SK-N-SH treated with all-trans-retinoic acid at 6 μM for 48 hours (cell line): Measurements from ENCODE around the gene IPO5.

Experiments
- ATAC-seq: fragments of 200-7000 bp; cut with Tn5 transposase; 3 replicates; pipeline ENCODE4 v1.9.1; 2020; ENCODE audit warnings: mild to moderate bottlenecking, moderate library complexity
- ARNTL ChIP-seq: fragments of 450-650 bp; formaldehyde crosslinking; IDR thresholded peaks from 2 replicates; pipeline ENCODE4 v1.5.0; 2020; ENCODE audit warnings: low read depth, mild to moderate bottlenecking, moderate library complexity, borderline replicate concordance
- BACH2 ChIP-seq: fragments of 250-450 bp; sonication (Bioruptor Pico); IDR thresholded peaks from 2 replicates; pipeline ENCODE4 v1.9.0; 2021; ENCODE audit warnings: mild to moderate bottlenecking, borderline replicate concordance
- CREB5 ChIP-seq: fragments of 250-450 bp; sonication (Bioruptor Pico); IDR thresholded peaks from 2 replicates; pipeline ENCODE4 v1.5.1; 2020; ENCODE audit warnings: low read depth, mild to moderate bottlenecking, moderate library complexity
- CSDC2 ChIP-seq: fragments of 250-450 bp; sonication (Bioruptor Pico); IDR thresholded peaks from 2 replicates; pipeline ENCODE4 v1.5.0; 2020; ENCODE audit warnings: mild to moderate bottlenecking, moderate library complexity
- CSRNP3 ChIP-seq: fragments of 250-450 bp; sonication (Bioruptor Pico); IDR thresholded peaks from 2 replicates; pipeline ENCODE4 v1.5.1; 2021; ENCODE audit warnings: mild to moderate bottlenecking, moderate library complexity
- ESRRG ChIP-seq: fragments of 250-450 bp; sonication (Bioruptor Pico); IDR thresholded peaks from 2 replicates; pipeline ENCODE4 v1.6.1; 2021; ENCODE audit warnings: mild to moderate bottlenecking
- GLIS3 ChIP-seq: fragments of 250-450 bp; sonication (Bioruptor Pico); IDR thresholded peaks from 2 replicates; pipeline ENCODE4 v1.5.0; 2020; ENCODE audit warnings: mild to moderate bottlenecking, moderate library complexity
- ISL1 ChIP-seq: fragments of 250-450 bp; sonication (Bioruptor Pico); IDR thresholded peaks from 2 replicates; pipeline ENCODE4 v2.1.2; 2022; ENCODE audit warnings: mild to moderate bottlenecking, moderate library complexity
- OSR1 ChIP-seq: fragments of 250-450 bp; sonication (Bioruptor Pico); IDR thresholded peaks from 2 replicates; pipeline ENCODE4 v1.8.0; 2022; ENCODE audit warnings: moderate library complexity, mild to moderate bottlenecking, inconsistent platforms
- PATZ1 ChIP-seq: fragments of 250-450 bp; sonication (Bioruptor Pico); IDR thresholded peaks from 2 replicates; pipeline ENCODE4 v1.8.0; 2020; ENCODE audit warnings: mild to moderate bottlenecking, moderate library complexity, borderline replicate concordance
- PPARA ChIP-seq: fragments of 250-450 bp; sonication (Bioruptor Pico); IDR thresholded peaks from 2 replicates; pipeline ENCODE4 v1.5.0; 2020; ENCODE audit warnings: mild to moderate bottlenecking, borderline replicate concordance
- RARB ChIP-seq: fragments of 250-450 bp; sonication (Bioruptor Pico); IDR thresholded peaks from 2 replicates; pipeline ENCODE4 v1.8.0; 2021; ENCODE audit warnings: mild to moderate bottlenecking, moderate library complexity
- SNAI2 ChIP-seq: fragments of 250-450 bp; sonication (Bioruptor Pico); IDR thresholded peaks from 2 replicates; pipeline ENCODE4 v1.5.0; 2020; ENCODE audit warnings: mild to moderate bottlenecking, moderate library complexity
- TOX ChIP-seq: fragments of 250-450 bp; sonication (Bioruptor Pico); IDR thresholded peaks from 2 replicates; pipeline ENCODE4 v1.8.0; 2021; ENCODE audit warnings: mild to moderate bottlenecking, moderate library complexity, borderline replicate concordance
- TSHZ2 ChIP-seq: fragments of 250-450 bp; sonication (Bioruptor Pico); IDR thresholded peaks from 2 replicates; pipeline ENCODE4 v1.5.0; 2020; ENCODE audit warnings: mild to moderate bottlenecking, moderate library complexity
- ZC3H10 ChIP-seq: fragments of 250-450 bp; sonication (Bioruptor Pico); IDR thresholded peaks from 2 replicates; pipeline ENCODE4 v1.5.1; 2021; ENCODE audit warnings: mild to moderate bottlenecking, moderate library complexity
- ZFP3 ChIP-seq: fragments of 250-450 bp; sonication (Bioruptor Pico); IDR thresholded peaks from 2 replicates; pipeline ENCODE4 v1.5.0; 2020; ENCODE audit warnings: mild to moderate bottlenecking, moderate library complexity
- ZFP30 ChIP-seq: fragments of 450-650 bp; formaldehyde crosslinking; IDR thresholded peaks from 2 replicates; pipeline ENCODE4 v1.5.0; 2022; ENCODE audit warnings: mild to moderate bottlenecking, moderate library complexity
- ZNF565 ChIP-seq: fragments of 450-650 bp; formaldehyde crosslinking; conservative IDR thresholded peaks from 2 replicates; pipeline ENCODE4 v1.5.0; 2020; ENCODE audit warnings: low read depth, mild to moderate bottlenecking, moderate library complexity
- ZNF70 ChIP-seq: fragments of 450-650 bp; formaldehyde crosslinking; IDR thresholded peaks from 2 replicates; pipeline ENCODE4 v1.5.0; 2020; ENCODE audit warnings: mild to moderate bottlenecking, moderate library complexity
- ZNF8 ChIP-seq: fragments of 450-650 bp; formaldehyde crosslinking; IDR thresholded peaks from 2 replicates; pipeline ENCODE4 v1.5.0; 2020; ENCODE audit warnings: mild to moderate bottlenecking, moderate library complexity

The IPO5 gene

GRCh38 chr13:97928301-97928700 lies 25.2 kb upstream of the IPO5 start:
- no peak for ATAC-seq
- TF ChIP-seq ZNF565 (CRISPR knock-in tag) (no peak), OSR1 (CRISPR knock-in tag) (no peak), ZFP3 (CRISPR knock-in tag) (no peak), ARNTL (CRISPR knock-in tag) (no peak), ZFP30 (CRISPR knock-in tag) (no peak), PPARA (CRISPR knock-in tag) (no peak), SNAI2 (CRISPR knock-in tag) (no peak), GLIS3 (CRISPR knock-in tag) (no peak), TSHZ2 (CRISPR knock-in tag) (no peak), PATZ1 (CRISPR knock-in tag) (no peak), ZNF8 (no peak)

GRCh38 chr13:97932036-97932435 lies 21.4 kb upstream of the IPO5 start:
- no peak for ATAC-seq
- no peak for TF ChIP-seq ISL1 (CRISPR knock-in tag)
- TF ChIP-seq ZFP30 (CRISPR knock-in tag) = no peak
- no peak for TF ChIP-seq CSRNP3 (CRISPR knock-in tag)
- no peak for TF ChIP-seq RARB
- no peak for TF ChIP-seq ESRRG (CRISPR knock-in tag)
- TF ChIP-seq SNAI2 (CRISPR knock-in tag) = no peak
- TF ChIP-seq ARNTL (CRISPR knock-in tag) = no peak
- no peak for TF ChIP-seq TSHZ2 (CRISPR knock-in tag)
- no peak for TF ChIP-seq PPARA (CRISPR knock-in tag)
- TF ChIP-seq BACH2 (CRISPR knock-in tag) = no peak
- no peak for TF ChIP-seq ZFP3 (CRISPR knock-in tag)
- no peak for TF ChIP-seq GLIS3 (CRISPR knock-in tag)

GRCh38 chr13:97932647-97933046 lies 20.8 kb upstream of the IPO5 start:
- ATAC-seq = no peak
- TF ChIP-seq ESRRG (CRISPR knock-in tag) = no peak
- TF ChIP-seq ARNTL (CRISPR knock-in tag) = no peak
- TF ChIP-seq BACH2 (CRISPR knock-in tag) = no peak
- no peak for TF ChIP-seq CSDC2 (CRISPR knock-in tag)
- TF ChIP-seq ZNF70 = no peak
- TF ChIP-seq PPARA (CRISPR knock-in tag) = no peak
- no peak for TF ChIP-seq CREB5
- TF ChIP-seq GLIS3 (CRISPR knock-in tag) = no peak
- no peak for TF ChIP-seq TOX (CRISPR knock-in tag)
- TF ChIP-seq ZNF565 (CRISPR knock-in tag) = no peak
- TF ChIP-seq CSRNP3 (CRISPR knock-in tag) = no peak
- TF ChIP-seq OSR1 (CRISPR knock-in tag) = no peak
- no peak for TF ChIP-seq ZC3H10
- no peak for TF ChIP-seq SNAI2 (CRISPR knock-in tag)
- TF ChIP-seq RARB = no peak
- no peak for TF ChIP-seq PATZ1 (CRISPR knock-in tag)
